GM18868 (cell line): ENCODE data around the gene SLC17A9.
A peak's percentile ranks its signal among the peaks of the same experiment; 100 is the strongest.

Experiments
- ATAC-seq: cut with Tn5 transposase; IDR thresholded peaks from one replicate; pipeline ENCODE4 v1.9.1; 2021; ENCODE audit warnings: mild to moderate bottlenecking, moderate library complexity; ENCODE audit not compliant: unreplicated experiment

SLC17A9 gene

GRCh38 chr20:62937268-62938104 lies 15.0 kb upstream of the SLC17A9 start:
- ATAC-seq, result peak; percentile 85

- peak; percentile 47 for ATAC-seq
These were observed 14.2 kb upstream of the SLC17A9 start, which contains the start of gene GID8 for GRCh38 chr20:62938105-62938888. Gene GID8, plus strand, starts transcription at chr20:62938147. Its CDS starts 3,356 bp downstream, at chr20:62941503.

GRCh38 chr20:62940875-62941274 lies 11.6 kb upstream of the SLC17A9 start:
- no peak for ATAC-seq

GRCh38 chr20:62941792-62942191 lies 10.7 kb upstream of the SLC17A9 start:
- no peak for ATAC-seq

- ATAC-seq, result no peak
These were observed 10.1 kb upstream of the SLC17A9 start for GRCh38 chr20:62942456-62942855.

- no peak for ATAC-seq
These were observed 9.1 kb upstream of the SLC17A9 start for GRCh38 chr20:62943396-62943795.

- no peak for ATAC-seq
These were observed 8.3 kb upstream of the SLC17A9 start for GRCh38 chr20:62944184-62944583.

GRCh38 chr20:62944746-62945145 lies 7.8 kb upstream of the SLC17A9 start:
- no peak for ATAC-seq

GRCh38 chr20:62945771-62946339 lies 6.7 kb upstream of the SLC17A9 start:
- no peak for ATAC-seq

GRCh38 chr20:62946918-62947317 lies 5.6 kb upstream of the SLC17A9 start:
- no peak for ATAC-seq

GRCh38 chr20:62947532-62948300 lies 4.8 kb upstream of the SLC17A9 start:
- no peak for ATAC-seq

- ATAC-seq, result no peak
These were observed 3.2 kb upstream of the SLC17A9 start for GRCh38 chr20:62949153-62949821.

- no peak for ATAC-seq
These were observed 2.5 kb upstream of the SLC17A9 start for GRCh38 chr20:62949962-62950361.

- no peak for ATAC-seq
These were observed 1.8 kb upstream of the SLC17A9 start for GRCh38 chr20:62950741-62951140.

- no peak for ATAC-seq
These were observed 1.2 kb upstream of the SLC17A9 start for GRCh38 chr20:62951143-62951895.

GRCh38 chr20:62951896-62952372 lies 575 bp upstream of the SLC17A9 start:
- ATAC-seq, result no peak

- ATAC-seq, result no peak
These were observed 694 bp downstream of the SLC17A9 start for GRCh38 chr20:62952968-62953838.
